HepG2 (cell line): ENCODE results near the gene TAF9B. TPM values are rescaled to one million over a fixed set of nuclear protein-coding genes. Genes with fewer than 3 reads are reported as not detected.

ENCODE experiments used
- AHDC1 ChIP-seq: sonication (generic); formaldehyde crosslinking; IDR thresholded peaks from 2 replicates; pipeline ENCODE4 v1.5.1; 2020; ENCODE audit warnings: mild to moderate bottlenecking, missing genetic modification reagents, borderline replicate concordance
- ARID4A ChIP-seq: sonication (generic); formaldehyde crosslinking; IDR thresholded peaks from 2 replicates; pipeline ENCODE4 v1.5.0; 2020; ENCODE audit warnings: mild to moderate bottlenecking, missing genetic modification reagents, borderline replicate concordance
- ATF4 ChIP-seq, 2 experiments: fragments of 450-650 bp in 1 of 2; sonication (generic) in 1 of 2; formaldehyde crosslinking; IDR thresholded peaks; 2 replicates each; pipeline versions ENCODE4 v1.5.0 to v1.8.0; 2020 to 2022; ENCODE audit warnings: mild to moderate bottlenecking in 1 of 2, missing genetic modification reagents in 1 of 2
- GATAD2A ChIP-seq: IDR thresholded peaks from 2 replicates; pipeline ENCODE4 v1.6.1; 2016
- KLF15 ChIP-seq: sonication (generic); formaldehyde crosslinking; IDR thresholded peaks from 2 replicates; pipeline ENCODE4 v1.8.1; 2023; ENCODE audit warnings: borderline replicate concordance, mild to moderate bottlenecking, inconsistent platforms, missing genetic modification reagents, mixed read lengths
- NR2F6 ChIP-seq, 2 experiments: IDR thresholded peaks; 2 replicates each; pipeline ENCODE4 v1.6.1; 2016; ENCODE audit warnings: antibody characterized with exemption in 1 of 2, mild to moderate bottlenecking in 1 of 2
- SP5 ChIP-seq: IDR thresholded peaks from 2 replicates; pipeline ENCODE4 v1.6.1; 2016; ENCODE audit warnings: low read depth, borderline replicate concordance
- TFDP1 ChIP-seq: IDR thresholded peaks from 2 replicates; pipeline ENCODE4 v1.6.1; 2016; ENCODE audit warnings: missing compliant biosample characterization, missing genetic modification reagents, borderline replicate concordance
- TGIF2 ChIP-seq: IDR thresholded peaks from 2 replicates; pipeline ENCODE4 v1.6.1; 2016; ENCODE audit warnings: control low read depth, missing compliant biosample characterization
- THAP11 ChIP-seq: IDR thresholded peaks from 2 replicates; pipeline ENCODE4 v1.6.1; 2016; ENCODE audit warnings: missing biosample characterization, missing genetic modification reagents
- ZNF232 ChIP-seq: sonication (generic); formaldehyde crosslinking; IDR thresholded peaks from 2 replicates; pipeline ENCODE4 v1.4.0; 2020; ENCODE audit warnings: missing genetic modification reagents, borderline replicate concordance
- ZSCAN29 ChIP-seq: sonication (generic); formaldehyde crosslinking; conservative IDR thresholded peaks from 2 replicates; pipeline ENCODE4 v1.4.0; 2020; ENCODE audit warnings: mild to moderate bottlenecking, missing genetic modification reagents
- polyA plus RNA-seq, 8 experiments: library from polyadenylated mRNA; depleted of rRNA in 3 of 8; stranded (reverse) in 7 of 8; unstranded in 1 of 8; fragments of >200 nt; fragmentation: Illumina TruSeq in 4 of 8; extraction: Trizol in 4 of 8; gene quantifications; 2 replicates each; pipeline versions ENCODE4 v1.2.1 to v1.2.3, GENCODE V29; 2011 to 2016; ENCODE audit warnings: low read depth in 4 of 8, missing spikeins in 1 of 8, mixed read lengths in 1 of 8; ENCODE audit not compliant: insufficient read depth in 1 of 8
- total RNA-seq, 5 experiments: library from RNA; depleted of rRNA; stranded (reverse); fragments of >200 nt; fragmentation: Illumina TruSeq; extraction: Trizol; gene quantifications; 2 replicates each; pipeline ENCODE4 v1.2.3, GENCODE V29; 2016; ENCODE audit warnings: low read depth in 1 of 5
- TF ChIP-seq, protein P1 (sequence below): sonication (generic); formaldehyde crosslinking; IDR thresholded peaks from 2 replicates; pipeline ENCODE4 v1.4.0; 2020; ENCODE audit warnings: missing genetic modification reagents

Gene TAF9B
- total and polyA plus RNA-seq, 2 of the 13 experiments (the other 11 are each of a cell fraction or from before 2014, with no cell fraction given): 10.8 to 15.2 TPM

DNA sequence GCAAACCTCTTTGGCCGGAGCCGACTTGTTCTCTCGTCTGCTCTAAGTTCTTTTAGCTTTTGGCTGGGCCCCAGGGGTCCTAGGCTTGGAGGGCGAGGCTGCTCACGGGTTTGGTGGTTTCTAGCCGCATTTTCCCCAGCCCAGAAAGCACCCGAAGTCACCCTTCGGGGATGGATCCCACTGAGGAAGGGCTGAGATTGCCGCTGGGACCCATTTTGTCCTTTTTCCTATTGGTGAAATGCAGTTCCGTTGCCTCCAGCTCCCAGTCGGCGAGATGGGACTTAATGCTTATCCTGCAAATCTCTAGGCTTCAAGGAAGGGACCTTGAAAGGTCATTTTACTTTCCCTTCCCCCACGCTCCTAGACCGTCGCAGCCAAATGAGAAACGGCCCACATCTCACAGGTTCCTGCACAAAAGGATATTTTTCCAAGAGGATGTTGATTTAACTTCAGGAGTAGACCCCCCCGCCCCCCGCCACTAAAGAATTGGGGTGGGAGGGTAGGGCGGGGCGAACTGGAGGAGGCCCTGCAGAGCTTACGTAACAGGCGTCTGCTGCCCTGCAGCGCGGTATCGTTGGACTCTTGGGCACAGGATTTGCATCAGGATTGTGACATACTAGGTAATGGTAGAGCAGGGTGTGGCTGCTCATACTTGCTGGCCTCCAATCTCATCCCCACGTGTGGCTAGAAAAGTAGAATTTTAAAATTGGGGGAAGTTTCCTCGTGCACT, 34.8 kb downstream of the TAF9B start (continued):
- TF ChIP-seq AHDC1 (CRISPR knock-in tag) (no peak), TFDP1 (CRISPR knock-in tag) (0 out of 2 replicates have a peak, but pooled peaks have one; percentile 20), NR2F6 (IDR thresholded peaks at IDR 0.05) (no peak), NR2F6 (CRISPR knock-in tag; IDR thresholded peaks at IDR 0.05) (0 out of 2 replicates have a peak, but pooled peaks have one; percentile 27), GATAD2A (CRISPR knock-in tag) (0 out of 2 replicates have a peak, but pooled peaks have one; percentile 23), THAP11 (CRISPR knock-in tag) (0 out of 2 replicates have a peak, but pooled peaks have one; percentile 24), KLF15 (CRISPR knock-in tag) (no peak), ZSCAN29 (CRISPR knock-in tag) (no peak), TGIF2 (0 out of 2 replicates have a peak, but pooled peaks have one; percentile 46), SP5 (peak; percentile 38; the same call in 1 of the 2 replicates), ARID4A (CRISPR knock-in tag) (peak; percentile 2; the same call in 1 of the 2 replicates), ZNF232 (CRISPR knock-in tag) (no peak), ATF4 (CRISPR knock-in tag; IDR thresholded peaks at IDR 0.05) (peak in 1 of 2 experiments; percentile 56; a peak in 1 of 4 replicates)
- TF ChIP-seq, protein P1, sequence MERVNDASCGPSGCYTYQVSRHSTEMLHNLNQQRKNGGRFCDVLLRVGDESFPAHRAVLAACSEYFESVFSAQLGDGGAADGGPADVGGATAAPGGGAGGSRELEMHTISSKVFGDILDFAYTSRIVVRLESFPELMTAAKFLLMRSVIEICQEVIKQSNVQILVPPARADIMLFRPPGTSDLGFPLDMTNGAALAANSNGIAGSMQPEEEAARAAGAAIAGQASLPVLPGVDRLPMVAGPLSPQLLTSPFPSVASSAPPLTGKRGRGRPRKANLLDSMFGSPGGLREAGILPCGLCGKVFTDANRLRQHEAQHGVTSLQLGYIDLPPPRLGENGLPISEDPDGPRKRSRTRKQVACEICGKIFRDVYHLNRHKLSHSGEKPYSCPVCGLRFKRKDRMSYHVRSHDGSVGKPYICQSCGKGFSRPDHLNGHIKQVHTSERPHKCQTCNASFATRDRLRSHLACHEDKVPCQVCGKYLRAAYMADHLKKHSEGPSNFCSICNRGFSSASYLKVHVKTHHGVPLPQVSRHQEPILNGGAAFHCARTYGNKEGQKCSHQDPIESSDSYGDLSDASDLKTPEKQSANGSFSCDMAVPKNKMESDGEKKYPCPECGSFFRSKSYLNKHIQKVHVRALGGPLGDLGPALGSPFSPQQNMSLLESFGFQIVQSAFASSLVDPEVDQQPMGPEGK (CRISPR knock-in tag): peak; percentile 97
